Stimulated activated CD8-positive, alpha-beta memory T cell treated with anti-CD3 and anti-CD28 coated beads, Interleukin-12 subunit alpha, Interleukin-12 subunit beta, amount 100 ng/mL, for 1 hour (primary cell): ENCODE measurements around the gene FLYWCH1.

ENCODE experiments used
- DNase-seq: peaks from one replicate; pipeline ENCODE4 v3.0.0-alpha.2; 2020; ENCODE audit warnings: low read depth

FLYWCH1 gene

GRCh38 chr16:2952679-2953078 is 40.9 kb downstream of the FLYWCH1 start:
- no peak for DNase-seq

- DNase-seq: no peak
Observed at GRCh38 chr16:2953706-2954627, 42.2 kb downstream of the FLYWCH1 start.

DNA sequence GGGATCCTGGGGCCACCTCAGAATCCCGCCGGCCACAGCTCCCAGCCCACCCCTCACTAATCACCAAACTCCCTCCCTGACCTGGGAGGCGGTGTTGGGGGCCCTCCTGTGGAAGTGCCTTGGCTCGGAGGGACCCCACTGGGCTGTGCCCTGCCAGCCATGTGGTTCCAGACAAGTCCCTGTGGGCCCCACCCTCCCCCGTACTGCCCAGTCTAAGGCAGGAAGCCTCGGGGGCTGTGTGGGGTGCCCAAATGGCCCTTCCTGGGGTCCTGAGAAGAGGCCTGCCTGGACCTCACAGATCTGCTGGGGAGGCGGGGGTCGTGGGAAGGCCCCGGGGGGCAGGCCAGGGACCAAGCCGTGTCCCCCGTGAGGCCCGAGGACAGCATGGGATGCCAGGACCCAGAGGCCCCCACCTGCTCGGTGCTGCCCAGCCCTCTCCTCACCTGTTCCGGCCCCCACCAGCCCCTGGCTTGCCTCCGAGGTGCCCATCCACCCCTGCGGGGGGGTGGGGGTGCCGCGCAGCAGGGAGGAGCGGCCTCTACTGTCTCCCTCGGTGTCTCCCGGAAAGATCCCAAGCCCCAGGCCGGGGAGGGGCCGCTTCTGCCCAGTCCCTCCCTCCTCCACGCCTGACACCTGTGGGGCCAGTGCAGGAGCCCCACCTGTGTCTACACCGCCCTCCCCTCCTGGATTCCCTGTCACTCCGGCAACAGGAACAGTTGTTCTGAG is 43.1 kb downstream of the FLYWCH1 start:
- DNase-seq: no peak

DNA sequence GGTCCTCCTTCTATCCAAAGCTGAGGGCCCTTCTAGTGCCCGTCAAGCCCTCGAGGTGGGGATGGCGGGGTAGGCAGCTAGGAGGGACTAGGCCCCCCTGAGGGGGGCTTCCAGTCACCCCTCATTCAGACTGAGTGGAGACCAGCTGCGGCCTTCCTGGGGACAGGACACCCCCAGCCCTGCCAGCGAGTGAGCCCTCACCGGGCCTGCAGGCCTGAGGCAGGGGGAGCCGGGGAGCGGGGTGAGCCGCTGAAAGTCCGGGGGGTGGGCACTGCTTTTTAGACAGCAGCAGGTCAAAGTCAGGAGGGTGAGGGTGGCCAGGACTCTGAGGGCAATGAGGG is 43.7 kb downstream of the FLYWCH1 start:
- DNase-seq: no peak

GRCh38 chr16:2955779-2956578 is 44.2 kb downstream of the FLYWCH1 start:
- DNase-seq: no peak

GRCh38 chr16:2956579-2956956 is 44.8 kb downstream of the FLYWCH1 start:
- DNase-seq: no peak

- DNase-seq: no peak
Observed at GRCh38 chr16:2959206-2959605, 47.5 kb downstream of the FLYWCH1 start.

DNA sequence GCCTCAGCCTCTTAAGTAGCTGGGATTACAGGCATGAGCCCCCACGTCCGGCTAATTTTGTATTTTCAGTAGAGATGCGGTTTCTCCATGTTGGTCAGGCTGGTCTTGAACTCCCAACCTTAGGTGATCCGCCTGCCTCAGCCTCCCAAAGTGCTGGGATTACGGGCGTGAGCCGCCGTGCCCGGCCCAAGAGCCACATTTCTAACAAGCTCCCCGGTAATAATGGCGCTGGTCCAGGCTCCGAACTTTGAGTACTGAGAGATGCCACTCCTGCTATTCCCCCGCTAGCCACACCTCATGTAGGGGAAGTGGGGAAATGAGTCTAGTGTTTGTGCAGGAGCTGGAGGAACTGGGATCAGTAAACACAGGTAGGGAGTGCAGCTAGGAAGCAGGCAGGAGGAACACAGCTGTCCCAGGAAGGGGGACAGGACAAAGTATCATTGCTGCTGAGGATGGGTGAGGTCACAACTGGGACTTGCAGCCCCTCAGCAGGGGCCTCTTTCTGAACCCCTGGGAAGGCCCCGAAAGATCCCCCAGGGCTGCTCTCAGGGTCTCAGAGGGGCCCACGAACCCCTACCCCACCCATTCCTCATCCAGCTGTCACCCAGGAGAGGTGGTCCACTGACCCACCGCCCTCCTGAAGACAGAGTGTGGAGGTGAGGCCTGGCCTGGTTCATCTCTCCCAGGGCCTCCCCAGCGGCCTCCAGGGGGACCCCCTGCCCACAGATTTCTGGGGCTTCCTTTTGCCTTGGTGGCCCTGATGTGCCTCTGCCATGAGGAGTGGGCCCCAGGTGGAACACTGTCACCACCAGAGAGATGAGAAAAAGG is 48.7 kb downstream of the FLYWCH1 start:
- no peak for DNase-seq

DNA sequence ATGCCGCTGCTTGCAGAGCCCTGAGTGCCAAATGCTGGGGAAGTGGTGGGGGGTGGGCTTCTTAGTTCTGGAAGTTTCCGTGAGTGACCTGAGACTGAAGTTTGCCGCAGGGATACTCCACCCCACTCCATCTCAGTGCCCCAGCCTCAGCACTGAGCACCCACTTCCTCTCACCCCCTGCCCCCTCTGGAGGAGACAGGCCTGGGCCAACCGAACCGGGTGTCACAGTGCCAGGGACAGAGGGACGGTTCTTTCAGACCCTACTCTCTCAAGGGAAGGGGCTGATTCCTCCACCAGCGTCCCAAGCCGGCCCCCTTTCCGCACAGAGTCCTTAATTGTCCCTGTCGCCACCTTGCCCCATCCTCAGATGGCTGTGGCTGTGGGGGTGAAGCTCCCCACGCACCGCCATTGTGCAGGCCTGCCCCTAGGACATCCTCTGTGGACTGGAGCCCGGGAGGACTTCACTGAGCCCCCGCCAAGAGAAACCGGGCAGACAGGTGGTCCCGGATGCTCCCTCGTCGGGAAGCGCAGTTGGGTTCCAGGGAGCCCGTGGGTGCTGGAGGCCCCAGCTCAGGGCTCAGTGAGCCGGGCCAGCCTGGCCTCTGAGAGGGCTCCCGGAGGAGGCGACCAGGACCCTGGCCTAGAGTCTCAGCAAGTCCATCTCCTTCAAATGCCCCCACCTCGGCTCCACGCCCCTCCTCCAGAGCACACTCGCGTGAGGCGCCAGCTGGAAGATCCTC is 50.8 kb downstream of the FLYWCH1 start:
- no peak for DNase-seq

DNA sequence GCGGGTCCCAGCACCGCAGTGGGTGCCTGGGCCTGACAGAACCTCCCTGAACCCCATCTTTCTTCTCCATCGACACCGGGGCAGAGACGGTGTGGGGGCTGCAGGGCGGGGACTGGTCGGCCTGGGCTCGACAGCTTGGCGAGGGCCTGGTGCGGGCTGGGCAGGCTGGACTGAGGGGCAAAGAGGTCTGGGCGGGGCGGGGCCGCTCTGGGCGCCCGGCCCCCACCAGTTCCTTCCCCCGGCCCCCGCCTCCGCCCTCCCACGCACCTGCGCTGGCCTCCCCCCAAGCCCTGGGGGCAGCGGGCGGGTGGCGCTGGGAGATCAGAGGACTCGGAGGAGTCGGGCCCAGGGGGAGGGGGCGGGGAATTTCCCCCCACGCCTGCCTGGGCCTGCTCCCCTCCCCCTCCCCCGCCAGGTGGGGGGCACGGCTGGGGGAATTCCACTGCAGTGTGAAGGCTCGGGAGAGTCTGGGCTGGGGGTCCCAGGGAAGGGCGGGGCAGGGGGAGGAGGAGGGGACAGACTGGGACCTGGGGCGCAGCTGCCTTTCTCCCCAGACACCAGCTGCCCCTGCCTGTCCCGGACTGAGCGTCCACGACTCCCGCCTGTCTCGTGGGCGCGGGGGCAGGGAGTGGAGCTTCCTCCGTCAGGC is 51.5 kb downstream of the FLYWCH1 start:
- DNase-seq: no peak

GRCh38 chr16:2963723-2964474 is 52.2 kb downstream of the FLYWCH1 start, which contains the start of gene KREMEN2:
TSS of gene KREMEN2 (plus strand) at chr16:2964275. CDS start at chr16:2964521, 246 bp downstream.
- no peak for DNase-seq

DNA sequence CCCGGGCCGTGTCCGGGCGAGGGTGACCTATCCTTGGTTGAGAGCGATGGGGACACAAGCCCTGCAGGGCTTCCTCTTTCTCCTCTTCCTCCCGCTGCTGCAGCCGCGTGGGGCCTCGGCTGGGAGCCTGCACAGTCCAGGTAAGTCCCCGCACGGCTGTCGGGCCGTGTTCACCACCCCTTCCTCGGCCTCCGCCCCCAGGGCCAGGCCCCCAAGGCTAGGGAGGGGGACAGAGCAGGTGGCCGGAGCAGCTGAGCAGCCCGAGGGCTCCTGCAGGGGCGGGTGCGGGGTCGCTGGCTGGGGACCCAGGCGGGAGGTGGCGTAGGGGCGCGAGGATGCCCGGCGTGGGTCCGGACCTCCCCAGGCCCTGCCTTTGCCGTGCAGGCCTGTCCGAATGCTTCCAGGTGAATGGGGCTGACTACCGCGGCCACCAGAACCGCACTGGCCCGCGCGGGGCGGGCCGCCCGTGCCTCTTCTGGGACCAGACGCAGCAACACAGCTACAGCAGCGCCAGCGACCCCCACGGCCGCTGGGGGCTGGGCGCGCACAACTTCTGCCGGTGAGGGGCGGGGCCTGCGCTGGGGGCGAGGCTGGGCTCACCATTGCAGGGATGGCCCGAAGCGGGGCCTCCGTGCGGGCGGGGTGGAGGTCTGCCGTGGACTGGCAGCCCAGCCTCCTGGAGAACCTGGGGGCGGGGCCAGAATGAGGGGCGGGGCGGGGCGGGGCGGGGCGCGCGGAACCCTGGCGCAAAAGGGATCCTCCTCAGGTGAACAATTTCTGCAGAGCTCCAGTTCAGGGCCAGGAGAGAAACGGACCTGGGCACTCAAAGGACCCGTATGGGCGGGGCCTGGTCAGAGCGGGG is 53.0 kb downstream of the FLYWCH1 start:
- DNase-seq: no peak

- no peak for DNase-seq
Observed at GRCh38 chr16:2966043-2966807, 54.5 kb downstream of the FLYWCH1 start.

DNA sequence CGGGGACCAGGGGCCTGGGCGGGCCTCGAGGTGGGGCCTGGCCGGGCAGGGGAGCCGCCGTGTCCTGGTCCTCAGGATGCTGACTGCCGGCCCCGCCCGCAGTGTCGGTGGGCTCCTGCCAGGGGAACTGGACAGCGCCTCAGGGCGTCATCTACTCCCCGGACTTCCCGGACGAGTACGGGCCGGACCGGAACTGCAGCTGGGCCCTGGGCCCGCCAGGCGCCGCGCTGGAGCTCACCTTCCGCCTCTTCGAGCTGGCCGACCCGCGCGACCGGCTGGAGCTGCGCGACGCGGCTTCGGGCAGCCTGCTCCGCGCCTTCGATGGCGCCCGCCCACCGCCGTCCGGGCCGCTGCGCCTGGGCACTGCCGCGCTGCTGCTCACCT is 55.1 kb downstream of the FLYWCH1 start:
- DNase-seq: no peak

- DNase-seq: no peak
Observed at GRCh38 chr16:2967211-2967631, 55.5 kb downstream of the FLYWCH1 start.

GRCh38 chr16:2967721-2968161 is 56.0 kb downstream of the FLYWCH1 start:
- DNase-seq: no peak

DNA sequence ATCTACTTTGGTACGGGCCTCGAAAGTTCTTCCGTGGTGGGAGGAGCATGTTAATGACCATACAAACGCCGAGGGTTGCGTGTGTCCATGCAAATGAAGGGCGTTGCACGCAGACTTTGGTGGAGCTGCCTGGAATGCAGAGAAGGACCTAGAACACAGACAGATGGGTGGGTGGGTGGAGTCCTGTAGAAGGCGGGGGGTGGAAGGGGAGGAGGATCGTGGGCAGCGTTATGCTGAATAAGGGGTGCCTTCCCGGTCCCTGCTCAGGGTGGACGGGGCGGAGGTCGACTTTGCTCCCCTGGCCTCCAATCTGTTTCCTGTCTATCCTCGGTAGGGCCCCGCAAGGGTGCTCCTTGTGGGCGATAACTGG is 56.6 kb downstream of the FLYWCH1 start:
- no peak for DNase-seq
